NT2/D1 (cell line): ENCODE data around the gene FAH.

ENCODE experiments used
- SUZ12 ChIP-seq: IDR thresholded peaks from 2 replicates; pipeline ENCODE4 v1.6.1; 2011; ENCODE audit not compliant: insufficient read length, insufficient read depth; ENCODE audit errors: extremely low read depth
- YY1 ChIP-seq: IDR thresholded peaks from 2 replicates; pipeline ENCODE4 v1.6.1; 2011; ENCODE audit not compliant: insufficient read length, insufficient read depth

GRCh38 chr15:80210611-80211573, 58.1 kb downstream of the FAH start:
- no peak for TF ChIP-seq YY1
- no peak for TF ChIP-seq SUZ12
